GM12891 (cell line): ENCODE data around the gene CRTC3.

Source experiments
- POLR2A ChIP-seq: IDR thresholded peaks from 2 replicates; pipeline ENCODE4 v1.6.1; 2011; ENCODE audit warnings: low read depth, low read length, control low read depth
- POLR2AphosphoS5 ChIP-seq: IDR thresholded peaks from 2 replicates; pipeline ENCODE4 v1.6.1; 2011; ENCODE audit warnings: low read depth, low read length, control low read depth
- POU2F2 ChIP-seq: IDR thresholded peaks from 2 replicates; pipeline ENCODE4 v1.6.1; 2011; ENCODE audit warnings: low read depth, mild to moderate bottlenecking, control low read depth, low read length, moderate library complexity
- SPI1 ChIP-seq: IDR thresholded peaks from 2 replicates; pipeline ENCODE4 v1.6.1; 2011; ENCODE audit warnings: low read depth, low read length, control low read depth

- TF ChIP-seq SPI1, result 0 out of 2 replicates have a peak, but pooled peaks have one; percentile 14
- no peak for TF ChIP-seq POLR2AphosphoS5
- peak; percentile 26; the same call in 1 of the 2 replicates for TF ChIP-seq POLR2A
- TF ChIP-seq POU2F2, result no peak
Measured at GRCh38 chr15:90597577-90597976, 67.9 kb downstream of the CRTC3 start.
